ENCODE data around the gene OR4N5. TPM values are rescaled to one million over a fixed set of nuclear protein-coding genes. Genes with fewer than 3 reads are reported as not detected.
"Not testable (repeated sequence)": the region's sequence is repeated elsewhere in the genome, so short reads cannot be mapped to it uniquely, and the experiment has no call there.

Gene OR4N5
- not detected for total RNA-seq

DNA sequence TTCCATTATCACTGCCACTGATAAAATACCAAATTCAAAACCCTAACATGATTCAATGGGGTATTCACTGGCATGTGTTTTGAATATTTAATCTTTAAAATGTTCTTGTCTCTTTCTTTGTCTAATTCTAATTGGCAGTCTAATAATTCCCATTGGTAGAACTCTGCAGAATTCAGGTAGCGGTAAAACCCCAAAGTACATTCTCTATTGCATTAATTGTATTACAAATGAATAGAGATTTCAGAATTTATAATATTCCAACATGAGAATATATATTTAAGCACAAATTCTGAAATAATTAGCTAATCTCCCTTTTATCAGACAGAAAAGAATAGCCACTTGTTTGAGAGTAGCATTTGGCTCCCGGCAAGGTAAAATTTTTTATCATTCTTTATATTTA lies at the start of gene OR4N5:
TSS of gene OR4N5 (plus strand) at position 301 of the 400 bp plus-strand sequence. CDS start 4,916 bp downstream, outside the sequence.
- intact Hi-C loops (cut with DNase I; ENCODE audit: low total_unique reads) = no loop called here
- H3K36me3 ChIP-seq = no peaks in the 10 kb centered on the region

DNA sequence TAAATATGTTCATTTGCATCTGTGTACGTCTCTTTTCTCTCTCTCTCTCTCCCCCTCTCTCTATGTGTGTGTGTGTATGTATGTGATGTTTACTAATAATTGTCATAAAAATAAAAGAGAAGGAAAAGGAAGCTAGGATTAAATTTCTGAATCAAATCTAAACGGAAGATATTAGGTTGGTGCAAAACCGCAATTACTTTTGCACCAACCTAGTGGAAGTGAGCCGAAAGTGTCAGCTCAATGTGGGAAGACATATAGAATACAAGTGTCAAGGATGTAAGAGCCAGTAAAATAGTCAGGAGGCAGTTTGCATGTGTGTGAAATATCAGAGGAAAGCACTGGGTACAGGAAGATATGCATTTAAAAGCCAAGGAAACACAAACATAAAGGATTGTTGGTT lies 46.6 kb upstream of the OR4N5 start:
- intact Hi-C loops (cut with DNase I; ENCODE audit: low total_unique reads) = no loop called here
- no peaks in the 10 kb centered on the region for H3K36me3 ChIP-seq

More for the DNA sequence above, at the start of gene OR4N5:
- no peak for DNase-seq
- H3K9me3 ChIP-seq = no peaks in the 10 kb centered on the region
- H3K27me3 ChIP-seq = peaks cover 0 to 5% of the 10 kb centered on the region in 2 donors
- no peak within 1 kb of the TSS for H3K4me3 ChIP-seq
- no peak within 1 kb of the TSS for H3K27ac ChIP-seq
- no peaks in the 10 kb centered on the region for H3K4me1 ChIP-seq
- no peak for TF ChIP-seq POLR2A (IDR thresholded peaks at IDR 0.05)
- TF ChIP-seq, protein P1, sequence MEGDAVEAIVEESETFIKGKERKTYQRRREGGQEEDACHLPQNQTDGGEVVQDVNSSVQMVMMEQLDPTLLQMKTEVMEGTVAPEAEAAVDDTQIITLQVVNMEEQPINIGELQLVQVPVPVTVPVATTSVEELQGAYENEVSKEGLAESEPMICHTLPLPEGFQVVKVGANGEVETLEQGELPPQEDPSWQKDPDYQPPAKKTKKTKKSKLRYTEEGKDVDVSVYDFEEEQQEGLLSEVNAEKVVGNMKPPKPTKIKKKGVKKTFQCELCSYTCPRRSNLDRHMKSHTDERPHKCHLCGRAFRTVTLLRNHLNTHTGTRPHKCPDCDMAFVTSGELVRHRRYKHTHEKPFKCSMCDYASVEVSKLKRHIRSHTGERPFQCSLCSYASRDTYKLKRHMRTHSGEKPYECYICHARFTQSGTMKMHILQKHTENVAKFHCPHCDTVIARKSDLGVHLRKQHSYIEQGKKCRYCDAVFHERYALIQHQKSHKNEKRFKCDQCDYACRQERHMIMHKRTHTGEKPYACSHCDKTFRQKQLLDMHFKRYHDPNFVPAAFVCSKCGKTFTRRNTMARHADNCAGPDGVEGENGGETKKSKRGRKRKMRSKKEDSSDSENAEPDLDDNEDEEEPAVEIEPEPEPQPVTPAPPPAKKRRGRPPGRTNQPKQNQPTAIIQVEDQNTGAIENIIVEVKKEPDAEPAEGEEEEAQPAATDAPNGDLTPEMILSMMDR (IDR thresholded peaks at IDR 0.05) = no peak

GRCh38 chr14:20093442-20093841 lies 45.2 kb upstream of the OR4N5 start:
- H3K4me3 ChIP-seq = no peak overlapping the region
- no peaks in the 10 kb centered on the region for H3K9me3 ChIP-seq
- no peak overlapping the region for H3K27ac ChIP-seq
- no peaks in the 10 kb centered on the region for H3K36me3 ChIP-seq
- no peak for TF ChIP-seq POLR2A (IDR thresholded peaks at IDR 0.05)
- TF ChIP-seq, protein P1 (IDR thresholded peaks at IDR 0.05) = no peak
- DNase-seq = no peak
- intact Hi-C loops (cut with DNase I; ENCODE audit: low total_unique reads) = no loop called here
- no peaks in the 10 kb centered on the region for H3K4me1 ChIP-seq
- no peaks in the 10 kb centered on the region for H3K27me3 ChIP-seq

More for the DNA sequence above, 46.6 kb upstream of the OR4N5 start:
- Histone ChIP-seq H3K9me3 (no peaks in the 10 kb centered on the region), H3K27ac (no peak overlapping the region), H3K4me1 (no peaks in the 10 kb centered on the region), H3K4me3 (no peak overlapping the region), H3K27me3 (no peaks in the 10 kb centered on the region)
- TF ChIP-seq, protein P1 (IDR thresholded peaks at IDR 0.05) = no peak
- TF ChIP-seq POLR2A (IDR thresholded peaks at IDR 0.05) = no peak
- DNase-seq = no peak

DNA sequence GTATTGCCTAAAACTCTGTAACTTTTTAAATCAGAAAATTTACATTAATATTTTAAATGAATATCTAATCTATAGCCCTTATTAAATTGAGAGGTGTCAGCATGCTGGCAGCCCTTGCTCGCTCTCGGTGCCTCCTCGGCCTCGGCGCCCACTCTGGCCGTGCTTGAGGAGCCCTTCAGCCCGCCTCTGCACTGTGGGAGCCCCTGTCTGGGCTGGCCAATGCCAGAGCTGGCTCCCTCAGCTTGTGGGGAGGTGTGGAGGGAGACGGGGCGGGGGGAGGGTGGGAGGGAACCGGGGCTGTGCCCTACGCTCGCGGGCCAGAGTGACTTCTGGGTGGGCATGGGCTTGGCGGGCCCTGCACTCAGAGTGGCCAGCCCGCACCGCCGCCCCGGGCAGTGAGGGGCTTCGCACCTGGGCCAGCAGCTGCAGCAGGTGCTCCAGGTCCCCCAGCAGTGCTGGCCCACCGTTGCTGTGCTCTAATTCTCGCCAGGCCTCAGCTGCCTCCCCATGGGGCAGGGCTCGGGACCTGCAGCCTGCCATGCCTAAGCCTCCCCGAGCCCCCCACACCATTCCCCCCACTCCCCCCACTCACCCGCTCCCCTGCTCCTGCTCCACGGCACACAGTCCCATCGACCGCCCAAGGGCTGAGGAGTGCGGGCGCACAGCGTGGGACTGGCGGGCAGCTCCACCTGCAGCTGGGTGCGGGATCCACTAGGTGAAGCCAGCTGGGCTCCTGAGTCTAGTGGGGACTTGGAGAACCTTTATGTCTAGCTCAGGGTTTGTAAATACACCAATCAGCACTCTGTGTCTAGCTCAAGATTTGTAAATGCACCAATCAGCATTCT lies 39.5 kb upstream of the OR4N5 start:
- H3K36me3 ChIP-seq; H3K9me3 ChIP-seq; intact Hi-C loops (cut with DNase I; ENCODE audit: low total_unique reads); H3K4me3 ChIP-seq; H3K4me1 ChIP-seq; H3K27me3 ChIP-seq; DNase-seq; H3K27ac ChIP-seq: not testable (repeated sequence)

DNA sequence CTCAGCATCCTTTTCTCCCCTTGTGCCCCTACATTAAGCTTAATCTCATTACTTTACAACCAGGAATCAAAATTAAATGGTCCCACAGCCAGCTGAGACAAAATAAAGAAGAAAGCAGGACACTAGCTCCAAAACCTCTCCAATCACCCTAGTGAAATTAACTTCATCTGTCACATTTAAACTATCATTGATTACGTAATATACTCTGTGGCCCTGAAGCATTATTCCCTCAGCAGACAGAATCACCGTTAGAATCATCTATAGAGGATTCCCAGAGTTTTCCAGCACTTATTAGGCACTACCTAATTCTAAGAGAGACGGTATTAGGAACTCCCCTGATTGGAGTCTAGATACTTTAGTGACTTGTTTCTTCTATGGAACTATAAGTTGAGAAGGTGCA lies 28.2 kb upstream of the OR4N5 start, which contains the start of gene OR4K17:
TSS of gene OR4K17 (plus strand) at position 302 of the 400 bp plus-strand sequence. CDS start 6,761 bp downstream, outside the sequence.
- TF ChIP-seq POLR2A (IDR thresholded peaks at IDR 0.05) = no peak
- TF ChIP-seq, protein P1 (IDR thresholded peaks at IDR 0.05) = no peak
- Histone ChIP-seq H3K9me3 (no peaks in the 10 kb centered on the region), H3K27me3 (no peaks in the 10 kb centered on the region), H3K4me1 (no peaks in the 10 kb centered on the region), H3K4me3 (no peak within 1 kb of the TSS), H3K27ac (no peak within 1 kb of the TSS), H3K36me3 (no peaks in the 10 kb centered on the region)
- intact Hi-C loops (cut with DNase I; ENCODE audit: low total_unique reads) = no loop called here
- DNase-seq = no peak
